ENCODE data around the gene HMOX1.

The HMOX1 gene

DNA sequence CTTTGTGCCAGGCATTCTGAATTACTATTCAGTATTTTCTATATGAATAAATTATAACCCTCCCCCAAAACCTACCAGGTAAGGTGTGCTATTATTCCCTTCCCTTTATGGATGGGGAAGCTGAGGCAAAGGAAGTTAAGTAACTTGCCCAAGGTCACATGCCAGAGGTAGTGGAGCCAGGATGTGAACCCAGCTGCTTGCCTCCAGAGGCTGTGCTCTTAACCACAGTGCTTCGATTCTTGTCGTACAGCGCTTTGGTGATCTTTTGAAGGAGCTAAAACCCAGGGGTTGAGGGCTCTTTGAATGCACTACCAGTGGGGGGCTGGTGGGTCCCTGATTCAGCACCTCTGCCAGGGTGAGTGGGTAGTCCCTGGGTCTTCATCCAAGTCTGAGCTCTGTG is 37.8 kb downstream of the HMOX1 start:
- no peak overlapping the region for H3K27ac ChIP-seq
- H3K36me3 ChIP-seq, result peaks cover 55 to 100% (median 97%) of the 10 kb centered on the region in 3 donors
- TF ChIP-seq CTCF (IDR thresholded peaks at IDR 0.05), result no peak
- no peaks in the 10 kb centered on the region for H3K4me1 ChIP-seq
- no peak for DNase-seq
- intact Hi-C loops (cut with DNase I; ENCODE audit: low total_unique reads), result loop anchor here (10.0 kb wide), 1 partner anchor 74 kb away; no protein-coding TSS in a partner anchor
- H3K27me3 ChIP-seq, result no peaks in the 10 kb centered on the region
- H3K4me3 ChIP-seq, result no peak overlapping the region
- H3K9me3 ChIP-seq, result no peaks in the 10 kb centered on the region

- DNase-seq, result no peak
- Histone ChIP-seq H3K4me1 (no peaks in the 10 kb centered on the region), H3K27ac (no peak overlapping the region), H3K36me3 (peaks cover 55 to 100% (median 97%) of the 10 kb centered on the region in 3 donors), H3K9me3 (no peaks in the 10 kb centered on the region), H3K4me3 (no peak overlapping the region), H3K27me3 (no peaks in the 10 kb centered on the region)
- intact Hi-C loops (cut with DNase I; ENCODE audit: low total_unique reads), result loop anchor here (10.0 kb wide), 1 partner anchor 75 kb away; no protein-coding TSS in a partner anchor
- TF ChIP-seq CTCF (IDR thresholded peaks at IDR 0.05), result no peak
Measured at GRCh38 chr22:35419756-35420155, 38.9 kb downstream of the HMOX1 start.

DNA sequence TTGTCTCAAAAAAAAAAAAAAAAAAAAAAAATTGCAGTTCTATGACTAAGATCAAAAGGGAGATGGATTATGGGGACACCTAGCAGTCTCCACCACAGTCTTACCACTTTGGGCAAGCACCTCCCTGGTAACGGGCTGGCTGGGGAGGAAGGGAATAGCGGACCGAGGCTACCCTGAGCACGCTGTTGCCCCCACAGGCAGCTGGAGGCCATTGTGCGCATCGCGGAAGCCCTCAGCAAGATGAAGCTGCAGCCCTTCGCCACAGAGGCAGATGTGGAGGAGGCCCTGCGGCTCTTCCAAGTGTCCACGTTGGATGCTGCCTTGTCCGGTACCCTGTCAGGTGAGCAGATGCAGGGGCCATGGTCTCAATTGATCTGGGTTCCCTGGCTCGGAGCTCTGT is 40.2 kb downstream of the HMOX1 start:
- DNase-seq, result no peak
- no peak overlapping the region for H3K27ac ChIP-seq
- intact Hi-C loops (cut with DNase I; ENCODE audit: low total_unique reads), result no loop called here
- no peaks in the 10 kb centered on the region for H3K4me1 ChIP-seq
- H3K27me3 ChIP-seq, result no peaks in the 10 kb centered on the region
- no peaks in the 10 kb centered on the region for H3K9me3 ChIP-seq
- H3K4me3 ChIP-seq, result no peak overlapping the region
- H3K36me3 ChIP-seq, result peaks cover 42 to 98% (median 85%) of the 10 kb centered on the region in 3 donors
- no peak for TF ChIP-seq CTCF (IDR thresholded peaks at IDR 0.05)

- intact Hi-C loops (cut with DNase I; ENCODE audit: low total_unique reads), result no loop called here
- no peak overlapping the region for H3K27ac ChIP-seq
- H3K27me3 ChIP-seq, result no peaks in the 10 kb centered on the region
- H3K36me3 ChIP-seq, result peaks cover 33 to 96% (median 75%) of the 10 kb centered on the region in 3 donors
- TF ChIP-seq CTCF (IDR thresholded peaks at IDR 0.05), result no peak
- H3K9me3 ChIP-seq, result no peaks in the 10 kb centered on the region
- H3K4me3 ChIP-seq, result no peak overlapping the region
- DNase-seq, result no peak
- no peaks in the 10 kb centered on the region for H3K4me1 ChIP-seq
Measured at GRCh38 chr22:35422145-35422544, 41.2 kb downstream of the HMOX1 start.

DNA sequence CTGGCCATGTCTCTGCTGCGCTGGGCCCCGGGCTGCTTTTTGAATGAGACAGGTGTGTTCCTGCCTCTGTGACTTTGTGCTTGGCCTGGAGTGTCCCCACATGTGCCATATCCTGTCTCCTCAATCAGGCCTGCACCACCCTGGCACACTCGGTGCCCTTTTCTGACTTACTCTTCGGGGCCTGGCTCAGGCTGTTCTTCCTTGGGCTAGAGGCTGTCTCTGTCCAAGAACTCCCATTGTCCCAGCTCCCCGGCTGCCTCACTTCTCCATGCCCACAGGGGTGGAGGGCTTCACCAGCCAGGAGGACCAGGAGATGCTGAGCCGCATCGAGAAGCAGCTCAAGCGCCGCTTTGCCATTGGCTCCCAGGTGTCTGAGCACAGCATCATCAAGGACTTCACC is 42.0 kb downstream of the HMOX1 start:
- intact Hi-C loops (cut with DNase I; ENCODE audit: low total_unique reads), result no loop called here
- no peak for DNase-seq
- H3K36me3 ChIP-seq, result peaks cover 33 to 88% (median 68%) of the 10 kb centered on the region in 3 donors

More for the DNA sequence above, 42.0 kb downstream of the HMOX1 start:
- no peak for TF ChIP-seq CTCF (IDR thresholded peaks at IDR 0.05)
- Histone ChIP-seq H3K4me1 (no peaks in the 10 kb centered on the region), H3K27me3 (no peaks in the 10 kb centered on the region), H3K9me3 (no peaks in the 10 kb centered on the region), H3K4me3 (no peak overlapping the region), H3K27ac (no peak overlapping the region)
